Hematopoietic multipotent progenitor cell (in vitro differentiated cells): ENCODE measurements around the gene ADAM30. TPM values are rescaled to one million over a fixed set of nuclear protein-coding genes. Genes with fewer than 3 reads are reported as not detected.

ENCODE experiments used
- DNase-seq, 3 donors: peaks; one replicate each; pipeline ENCODE4 v3.0.0-alpha.2; 2011 to 2015; ENCODE audit warnings: low read depth in 2 of 3, low spot score in 2 of 3
- total RNA-seq: library from RNA; depleted of rRNA; stranded (reverse); fragments of >200 nt; gene quantifications from one replicate; pipeline ENCODE4 v1.2.3, GENCODE V29; 2012

The ADAM30 gene
- not detected for total RNA-seq

DNA sequence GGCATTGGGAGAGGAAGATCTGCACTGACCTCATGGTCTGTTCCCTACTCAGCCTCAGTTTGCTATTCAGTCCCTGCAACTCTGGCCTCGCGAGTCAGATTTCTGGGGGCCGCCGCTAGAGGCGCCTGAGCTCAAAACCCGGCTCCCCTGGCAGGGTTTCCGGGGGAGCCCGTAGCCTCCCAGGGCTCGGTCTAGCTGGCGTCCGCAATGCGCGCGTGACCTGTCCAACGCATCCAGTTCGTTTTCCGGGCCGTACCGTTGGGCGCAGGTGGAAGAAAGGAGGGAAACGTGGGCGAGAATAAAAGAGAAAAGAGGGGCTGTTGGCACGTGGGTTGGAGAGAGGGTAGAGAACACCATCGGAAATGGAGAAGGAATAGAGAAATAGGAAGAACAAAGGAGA lies at the start of gene ADAM30:
ADAM30 (minus strand) TSS at position 213 of the 400 bp plus-strand sequence; CDS start at position 34, 179 bp downstream.
- no peak for DNase-seq

DNA sequence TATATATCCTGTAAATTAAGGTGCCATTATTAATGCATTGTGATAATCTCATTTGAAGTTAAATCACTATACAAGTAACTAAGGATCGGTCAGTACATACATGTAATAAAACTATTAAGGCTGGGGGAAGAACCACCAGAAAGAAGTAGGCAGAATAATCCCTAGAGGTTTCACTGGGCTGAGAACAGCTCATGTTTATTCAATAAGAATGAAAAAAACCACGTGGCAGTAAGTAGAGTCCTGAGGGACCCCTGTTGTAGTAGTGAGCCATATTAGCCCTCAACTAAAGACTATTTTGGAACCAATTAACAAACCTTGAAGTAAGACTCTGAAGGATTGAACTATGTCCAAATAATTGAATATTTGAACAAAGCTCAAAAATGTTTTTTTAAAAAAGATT lies 46.9 kb upstream of the ADAM30 start:
- no peak for DNase-seq

DNA sequence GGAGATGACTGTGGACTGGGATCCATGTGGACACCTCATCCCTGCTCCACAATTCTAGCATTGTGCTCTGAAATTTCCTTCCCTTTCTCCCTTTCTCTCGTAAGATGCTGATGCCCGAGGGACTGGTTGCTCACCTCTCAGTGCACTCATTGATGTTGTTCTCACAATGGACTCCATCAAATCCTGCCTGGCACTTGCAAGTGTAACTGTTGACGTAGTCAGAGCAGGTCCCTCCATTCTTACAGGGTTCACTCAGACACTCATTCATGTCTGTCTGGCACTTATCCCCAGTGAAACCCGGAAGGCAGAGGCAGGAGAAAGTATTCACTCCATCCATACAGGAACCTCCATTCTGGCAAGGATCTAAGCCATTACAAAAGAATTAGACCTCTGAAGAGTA lies 45.1 kb upstream of the ADAM30 start:
- no peak for DNase-seq

DNA sequence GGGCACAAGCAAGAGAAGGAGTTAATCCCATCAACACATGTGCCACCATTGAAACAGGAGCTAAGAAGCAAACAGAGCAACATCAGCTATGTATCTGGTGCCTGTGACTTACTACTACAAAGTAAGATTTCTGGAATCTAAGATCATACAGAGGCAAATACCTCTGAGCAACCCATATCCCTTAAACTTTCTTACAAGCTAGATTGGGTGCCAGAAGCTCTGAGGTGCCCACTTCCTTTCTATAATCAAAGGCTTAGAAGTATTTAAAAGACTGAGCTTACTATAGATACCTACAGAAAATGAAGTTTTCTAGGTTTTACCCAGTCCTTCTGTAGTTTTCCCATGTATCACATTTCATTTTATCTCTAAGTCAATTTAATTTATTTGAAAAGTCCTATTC lies 44.4 kb upstream of the ADAM30 start:
- DNase-seq: no peak

DNA sequence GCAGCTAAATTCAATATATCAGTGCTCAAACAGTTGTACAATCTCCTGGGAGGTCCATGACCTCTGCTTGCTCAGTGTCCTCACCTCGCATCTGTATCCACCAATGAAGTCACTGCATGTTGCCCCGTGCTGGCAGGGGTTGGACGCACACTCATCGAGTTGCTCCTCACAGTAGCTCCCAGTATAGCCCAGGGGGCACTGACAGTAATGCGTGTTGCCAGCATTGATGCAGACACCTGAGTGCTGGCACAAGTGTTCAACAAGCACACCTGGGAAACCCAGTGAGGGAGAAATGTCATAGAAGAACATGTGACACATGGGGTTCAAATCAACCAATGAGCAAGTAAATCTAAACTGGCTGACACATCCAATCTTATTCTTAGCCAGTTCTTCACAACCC lies 40.9 kb upstream of the ADAM30 start:
- DNase-seq: no peak

DNA sequence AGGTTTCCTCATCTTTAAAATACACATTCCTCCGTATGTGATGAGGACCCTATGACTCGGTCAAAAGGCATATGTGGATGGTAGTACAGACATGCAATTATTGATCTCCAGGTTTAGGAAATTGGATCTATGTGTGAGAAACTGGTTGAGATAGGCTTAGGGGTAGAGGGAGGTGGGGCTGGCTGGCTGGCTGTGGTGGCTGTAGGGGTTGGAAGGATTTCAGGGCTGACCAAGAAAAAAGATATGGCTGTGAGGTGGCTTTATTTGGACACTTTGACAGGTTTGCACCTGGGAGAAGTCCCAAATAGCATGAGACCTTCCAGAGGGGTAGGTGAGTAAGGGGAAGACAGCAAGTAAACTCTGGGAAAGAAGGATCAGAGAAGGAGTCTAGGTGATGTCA lies 39.6 kb upstream of the ADAM30 start:
- no peak for DNase-seq

DNA sequence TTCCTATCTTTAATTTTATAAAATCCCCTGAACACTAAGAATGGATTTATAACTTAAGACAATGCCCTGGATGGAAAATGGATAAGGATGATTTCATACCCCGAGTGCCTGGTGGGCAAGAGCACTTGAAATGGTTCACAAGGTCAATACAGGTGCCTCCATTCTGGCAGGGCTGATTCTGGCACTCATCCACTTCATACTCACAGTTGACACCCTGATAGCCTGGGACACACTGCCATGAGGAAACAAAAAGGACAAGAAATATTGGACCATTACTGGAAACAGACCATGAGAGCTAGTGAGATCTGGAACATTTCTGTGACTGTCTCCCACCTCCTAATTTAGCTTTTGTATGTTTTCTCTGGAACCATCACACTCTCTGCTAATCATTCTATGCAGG lies 39.1 kb upstream of the ADAM30 start:
- no peak for DNase-seq

DNA sequence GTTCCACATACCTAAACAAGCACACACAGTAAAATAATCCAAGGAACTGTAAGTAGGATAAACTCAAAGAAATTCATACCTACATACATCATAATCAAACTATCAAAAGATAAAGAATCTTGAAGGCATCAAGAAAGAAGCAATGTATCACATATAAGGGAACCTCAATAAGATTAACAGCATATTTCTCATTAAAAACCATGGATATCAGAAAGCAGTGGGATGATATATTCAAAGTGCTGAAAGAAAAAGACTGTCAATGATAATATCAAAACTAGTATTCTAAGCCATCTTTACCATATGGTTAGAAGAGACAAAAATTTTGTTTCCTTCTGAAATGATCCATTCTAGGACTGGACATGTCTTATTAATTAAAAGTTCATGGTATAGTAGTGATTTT lies 37.1 kb upstream of the ADAM30 start:
- DNase-seq: no peak

DNA sequence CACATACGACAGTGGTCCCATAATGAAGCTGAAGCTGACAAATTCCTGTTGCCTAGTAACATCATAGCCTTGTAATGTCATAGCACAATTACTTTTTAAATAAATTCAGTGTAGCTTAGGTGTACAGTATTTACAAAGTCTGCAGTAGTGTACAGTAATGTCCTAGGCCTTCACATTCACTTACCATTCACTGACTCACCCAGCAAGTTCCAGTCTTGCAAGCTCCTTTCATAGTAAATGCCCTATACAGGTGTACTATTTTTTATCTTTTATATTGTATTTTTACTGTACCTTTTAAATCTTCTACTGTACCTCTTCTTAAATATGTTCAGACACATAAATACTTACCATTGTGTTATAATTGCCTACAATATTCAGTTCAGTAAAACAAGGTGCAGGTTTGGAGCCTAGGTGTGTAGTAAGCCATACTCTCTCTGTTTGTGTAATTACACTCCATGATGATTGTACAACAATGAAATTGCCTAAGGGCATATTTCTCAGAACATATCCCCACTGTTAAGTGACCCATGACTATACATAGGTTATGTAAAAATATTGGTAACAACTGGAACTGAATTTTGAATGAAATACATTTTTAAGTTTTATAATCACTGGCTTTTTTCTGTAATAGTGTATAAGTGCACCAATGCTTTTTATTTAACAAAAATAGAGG lies 33.5 kb upstream of the ADAM30 start:
- DNase-seq: no peak

DNA sequence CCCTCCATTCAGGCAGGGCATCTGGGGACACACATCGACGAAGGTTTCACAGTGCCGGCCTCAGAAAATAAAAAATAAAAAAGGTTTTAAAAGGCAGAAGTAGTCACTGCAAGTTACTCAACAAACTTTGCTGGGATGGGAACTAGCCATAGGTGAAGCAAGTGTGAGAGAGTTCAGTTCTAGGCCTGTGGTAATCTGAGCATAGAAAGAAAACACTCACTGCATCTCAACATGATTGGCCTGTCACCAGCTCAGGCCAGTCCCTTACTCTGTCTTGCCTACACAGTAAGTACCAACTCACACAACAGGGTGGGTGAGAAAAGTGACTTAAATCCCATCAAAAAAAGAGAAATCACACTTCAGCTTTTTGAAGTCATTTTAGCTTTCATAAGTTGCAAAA lies 30.2 kb upstream of the ADAM30 start:
- DNase-seq: no peak

DNA sequence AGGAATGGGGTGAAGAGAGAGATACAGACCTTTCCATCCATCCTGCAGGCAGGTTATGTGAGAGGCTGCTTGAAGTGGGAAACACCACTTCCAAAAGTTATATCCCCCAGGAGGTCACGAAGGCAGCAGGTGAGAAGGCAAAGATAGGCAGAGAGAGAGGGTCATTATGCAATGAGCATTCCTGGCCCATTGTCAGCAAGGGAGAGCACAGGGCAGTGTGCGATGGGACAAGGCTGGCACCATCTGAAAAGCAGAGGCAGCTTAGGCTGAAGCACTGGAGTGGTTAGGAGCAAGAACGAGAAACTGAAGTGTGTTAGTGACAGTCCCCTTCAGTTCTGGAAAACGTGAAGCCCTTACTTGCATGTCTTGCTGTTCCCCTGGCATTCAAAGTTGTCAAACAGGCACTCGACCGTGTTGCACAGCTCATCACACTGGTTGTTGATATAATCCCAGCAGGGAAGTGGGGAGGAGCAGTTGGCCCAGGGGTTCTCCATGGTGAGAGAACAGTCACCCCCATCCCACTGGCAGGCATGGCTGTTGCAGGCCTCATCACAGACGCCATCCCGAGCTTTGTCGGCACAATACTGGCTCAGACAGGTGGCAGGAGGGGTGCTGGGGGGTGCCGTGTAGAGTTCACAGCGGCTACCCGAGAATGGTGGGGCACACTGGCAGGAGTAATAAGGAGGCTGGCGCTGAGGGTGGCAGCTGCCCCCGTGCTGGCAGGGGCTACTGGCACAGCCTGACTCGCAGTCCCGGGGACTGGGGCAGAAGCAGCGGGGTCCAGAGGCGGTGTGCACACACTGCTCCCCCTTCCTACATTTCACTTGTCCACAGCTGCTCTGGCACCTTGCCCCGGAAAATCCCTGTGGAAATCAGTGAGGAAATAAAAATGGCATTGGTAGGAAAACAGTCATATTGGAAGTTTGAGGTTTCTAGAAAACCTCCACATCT lies 28.9 kb upstream of the ADAM30 start:
- no peak for DNase-seq

DNA sequence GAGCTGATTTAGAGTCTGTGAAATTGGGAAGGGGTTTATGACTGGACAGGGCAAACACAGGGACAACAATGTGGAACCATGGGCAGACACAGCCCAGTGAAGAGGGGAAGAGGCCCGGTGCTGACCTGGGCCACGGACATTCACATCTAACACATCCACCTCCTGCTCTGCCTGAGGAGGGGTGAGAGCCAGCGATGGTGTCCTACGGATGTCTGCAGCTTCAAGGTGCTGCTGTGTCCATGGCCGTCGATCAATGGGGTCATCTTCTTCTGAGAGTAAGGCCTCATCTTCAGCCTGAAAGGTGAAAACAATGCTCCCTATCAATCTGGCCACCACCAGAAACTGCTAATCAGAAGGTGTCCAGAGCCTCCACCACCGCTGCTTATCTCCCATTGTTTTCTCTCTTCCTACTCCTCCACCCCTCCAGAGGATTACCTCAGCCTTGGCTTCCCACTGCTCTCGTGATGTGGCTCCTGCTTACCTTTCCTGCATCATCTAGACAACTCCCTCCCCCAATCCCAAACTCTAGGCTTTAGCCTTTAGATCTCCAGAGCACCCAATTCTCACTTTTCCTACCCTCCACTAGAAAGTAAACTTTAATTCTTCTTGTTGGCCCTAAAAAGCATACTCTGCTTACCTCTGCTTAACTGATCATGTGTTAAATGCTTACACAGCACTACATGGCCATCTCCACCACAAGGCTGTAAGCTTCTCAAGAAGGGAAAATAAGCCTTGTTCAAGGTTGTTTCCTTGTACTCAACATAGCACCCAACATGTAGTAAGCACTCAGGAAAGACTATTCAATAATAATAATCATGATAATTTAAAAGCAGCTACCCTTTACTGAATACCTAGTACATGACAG lies 24.0 kb upstream of the ADAM30 start:
- no peak for DNase-seq

DNA sequence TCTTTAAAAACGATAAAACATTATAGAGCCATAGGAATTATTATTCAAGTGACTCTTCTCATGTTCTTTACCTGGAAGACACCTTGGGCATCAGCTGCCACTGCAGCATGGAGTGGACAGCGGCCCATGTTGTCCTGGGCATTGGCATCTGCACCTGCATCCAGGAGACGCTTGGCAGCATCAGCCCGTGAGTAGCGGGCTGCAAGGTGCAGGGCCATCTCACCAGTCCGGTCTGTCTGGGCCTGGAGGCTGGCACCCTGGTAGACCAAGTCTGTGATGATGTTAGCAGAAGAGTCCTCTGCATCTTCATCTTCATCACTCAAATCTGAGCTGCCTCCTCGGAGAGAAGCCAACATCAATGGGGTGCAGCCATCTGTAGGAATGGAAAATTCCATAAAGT lies 22.9 kb upstream of the ADAM30 start:
- DNase-seq: no peak

DNA sequence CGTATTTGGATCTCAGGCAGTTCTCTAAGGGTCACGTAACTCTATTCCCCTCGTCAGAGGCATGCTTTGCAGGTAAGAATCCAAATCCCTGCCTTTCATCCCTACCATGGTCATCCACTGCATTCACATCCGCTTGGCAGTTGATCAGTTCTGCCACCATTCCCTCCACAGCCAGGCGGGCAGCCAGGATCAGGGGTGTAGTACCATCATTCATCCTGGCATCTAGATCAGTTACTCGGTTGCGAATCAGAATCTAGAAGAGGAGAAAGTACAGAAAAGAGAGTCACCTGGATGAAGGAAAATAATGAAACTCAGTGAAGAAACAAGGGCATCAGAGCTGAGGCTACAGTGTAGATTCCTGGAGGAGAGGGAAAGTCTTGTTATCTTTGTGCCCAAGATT lies 22.0 kb upstream of the ADAM30 start:
- no peak for DNase-seq

DNA sequence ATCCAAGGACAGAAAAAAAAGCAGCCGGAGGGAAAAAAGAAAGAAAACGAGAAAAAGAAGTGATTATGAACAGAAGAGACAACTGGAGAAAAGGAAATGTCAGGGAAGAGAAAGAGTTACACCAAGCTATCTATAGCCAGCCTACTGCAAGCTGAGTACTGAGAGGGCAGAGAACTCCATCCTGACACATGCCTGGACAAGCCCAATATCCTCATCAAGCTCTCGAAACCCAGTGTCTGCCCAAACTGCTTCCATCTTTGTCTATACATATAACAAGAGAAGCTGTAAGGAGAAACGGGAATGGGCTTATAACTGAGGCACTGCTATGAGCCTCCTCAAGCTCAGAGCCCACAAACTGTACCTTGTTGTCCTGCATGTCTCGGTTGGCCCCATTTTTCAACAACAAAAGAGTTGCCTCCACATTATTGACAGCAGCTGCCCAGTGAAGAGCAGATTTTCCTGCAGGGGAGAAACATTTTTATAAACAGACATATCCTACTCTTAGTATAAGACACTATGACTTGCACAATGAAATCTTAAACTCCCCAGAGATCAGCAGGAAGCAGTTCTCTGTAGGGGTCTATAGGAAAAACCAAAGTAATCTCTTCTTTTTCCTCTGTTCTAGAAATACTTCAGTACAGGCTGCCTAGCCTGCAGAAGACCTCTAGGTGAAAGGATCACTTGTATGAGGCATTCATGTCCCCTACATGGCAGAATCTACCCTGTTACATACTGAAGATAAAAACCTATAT lies 21.2 kb upstream of the ADAM30 start:
- no peak for DNase-seq

DNA sequence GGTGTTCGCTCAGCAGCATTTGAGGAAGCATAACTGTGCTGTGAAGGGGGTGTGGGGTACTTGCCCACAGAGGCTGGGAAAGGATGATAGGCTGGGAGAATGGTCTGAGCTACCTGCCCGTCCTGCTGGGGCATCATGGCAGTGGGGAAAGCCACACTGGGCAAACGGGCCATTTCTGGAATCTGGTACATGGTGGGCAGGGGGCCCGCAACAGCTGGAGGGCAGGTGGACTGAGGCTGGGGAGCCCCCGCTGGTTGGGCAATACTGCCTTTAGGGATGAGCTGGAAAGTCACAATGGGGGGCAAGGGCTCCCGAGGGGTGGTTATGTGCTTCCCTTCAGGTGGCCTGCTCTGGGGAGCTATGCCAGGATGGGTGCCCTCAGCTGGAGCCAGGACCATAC lies 19.2 kb upstream of the ADAM30 start:
- no peak for DNase-seq

DNA sequence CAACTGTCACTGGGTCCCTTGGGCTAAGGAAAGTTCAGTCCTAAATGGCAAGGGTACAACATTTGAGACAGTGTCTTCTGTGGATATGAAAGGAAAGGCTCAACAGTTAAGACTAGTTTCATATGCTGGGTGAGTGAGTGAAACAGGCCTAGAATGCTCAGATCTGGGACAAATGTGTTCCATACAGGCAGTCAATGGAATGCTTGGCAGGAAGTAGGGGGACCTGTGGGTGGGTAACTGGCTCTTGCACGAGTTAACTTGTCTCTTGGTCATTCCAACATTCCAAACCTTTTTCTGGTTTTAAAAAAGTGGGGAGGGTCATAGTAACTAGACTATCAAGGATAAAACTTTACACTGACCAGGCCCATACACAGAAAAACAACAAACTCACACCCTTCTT lies 17.8 kb upstream of the ADAM30 start:
- DNase-seq: no peak

DNA sequence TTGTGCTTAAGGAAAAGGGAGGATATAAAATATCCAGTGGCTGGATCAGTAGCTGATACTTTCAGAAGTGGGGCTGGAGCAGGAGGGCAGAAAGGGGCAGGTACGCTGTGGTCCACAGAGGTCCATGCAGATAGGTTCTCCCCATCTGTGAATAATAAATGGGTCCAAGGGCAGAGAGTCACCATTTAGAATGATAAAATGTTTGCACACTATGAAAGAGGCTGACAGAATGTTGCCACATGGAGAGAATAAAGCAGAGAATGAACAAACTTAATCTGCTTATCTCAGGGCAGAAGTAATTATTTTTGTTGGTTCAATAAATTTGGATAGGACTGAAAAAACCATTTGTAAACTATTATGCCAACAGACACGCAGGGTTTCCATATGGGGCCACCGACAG lies 16.6 kb upstream of the ADAM30 start:
- no peak for DNase-seq

DNA sequence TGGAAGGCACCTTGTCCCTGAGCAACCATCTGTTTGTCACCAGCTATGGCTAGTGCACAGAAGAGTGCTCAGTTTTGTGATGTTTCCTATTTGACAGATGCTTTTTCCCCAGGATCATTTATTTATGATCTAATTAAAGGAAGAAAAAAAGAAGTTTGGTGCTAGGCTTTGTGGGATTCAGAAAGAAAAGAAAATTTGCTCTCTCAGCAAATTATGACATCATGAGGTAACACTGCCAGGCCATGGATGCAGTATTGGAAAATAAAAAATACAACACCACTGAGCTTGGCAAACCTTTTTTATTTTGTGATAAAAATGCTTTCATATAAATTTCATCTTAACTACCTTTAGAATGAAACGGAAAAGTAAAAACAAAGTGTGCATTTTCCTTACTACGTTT lies 15.5 kb upstream of the ADAM30 start:
- DNase-seq: no peak

DNA sequence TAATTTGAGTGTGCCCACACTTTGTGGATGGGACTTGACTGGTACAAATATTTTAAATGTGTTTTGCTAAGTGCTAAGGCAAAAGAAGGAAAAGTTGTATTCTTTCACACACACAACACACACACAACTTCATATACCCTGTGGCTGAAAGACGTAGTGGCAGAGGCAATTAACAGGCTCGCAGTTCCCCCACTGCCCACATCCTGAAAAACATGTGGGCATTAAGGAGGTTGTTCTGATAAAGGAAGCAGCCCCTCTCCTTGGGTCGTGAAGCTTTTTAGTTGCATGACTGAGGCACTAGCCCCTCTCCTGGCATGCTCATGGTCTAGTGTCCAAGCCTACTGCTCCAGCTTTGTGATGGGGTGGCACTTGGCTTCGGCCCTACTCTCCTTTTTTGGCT lies 14.3 kb upstream of the ADAM30 start:
- DNase-seq: peak in 2 of 3 donors; percentile 17 to 69
